ENCODE measurements around the gene WFDC10A.
"Not testable (repeated sequence)": the region's sequence is repeated elsewhere in the genome, so short reads cannot be mapped to it uniquely, and the experiment has no call there.

Gene WFDC10A

GRCh38 chr20:45649312-45649863 lies 19.8 kb downstream of the WFDC10A start:
- no peak for DNase-seq

GRCh38 chr20:45651726-45652125 lies 22.2 kb downstream of the WFDC10A start:
- not testable (repeated sequence) for DNase-seq

GRCh38 chr20:45657038-45657437 lies 27.5 kb downstream of the WFDC10A start:
- not testable (repeated sequence) for DNase-seq

- no peak for DNase-seq
Observed at GRCh38 chr20:45670139-45670538, 40.6 kb downstream of the WFDC10A start, which contains the start of gene WFDC11. Gene WFDC11 (minus strand): TSS chr20:45670239. CDS start chr20:45650600, 19,639 bp downstream.

GRCh38 chr20:45672765-45673164 lies 43.2 kb downstream of the WFDC10A start:
- DNase-seq = no peak

- DNase-seq = no peak
Observed at GRCh38 chr20:45679650-45680049, 50.1 kb downstream of the WFDC10A start.

Measured in AML-193 (cell line).